GM13976 (cell line): ENCODE results near the gene KCNG3.

ENCODE experiments used
- DNase-seq: peaks from one replicate; pipeline ENCODE4 v3.0.0; 2012; ENCODE audit warnings: low spot score
- CTCF ChIP-seq: IDR thresholded peaks from 2 replicates; pipeline ENCODE4 v1.5.1; 2012; ENCODE audit warnings: borderline replicate concordance, mild to moderate bottlenecking; ENCODE audit not compliant: insufficient read depth; ENCODE audit errors: extremely low read depth, missing control alignments, control extremely low read depth
- in situ Hi-C: fragments of 300-500 bp; cut with MboI; formaldehyde crosslinking; loops from one replicate; pipeline ENCODE4 v1.12.0; 2022; ENCODE audit warnings: low sequenced_read_pairs, mixed read lengths, inconsistent platforms; ENCODE audit not compliant: unreplicated experiment

Gene KCNG3

GRCh38 chr2:42438685-42439084, 55.1 kb downstream of the KCNG3 start:
- DNase-seq, result no peak
- in situ Hi-C loops, result no loop called here
- no peak for TF ChIP-seq CTCF

- in situ Hi-C loops, result no loop called here
- no peak for TF ChIP-seq CTCF
- DNase-seq, result no peak
Measured at GRCh38 chr2:42436370-42436769, 57.4 kb downstream of the KCNG3 start.

GRCh38 chr2:42435628-42436027, 58.2 kb downstream of the KCNG3 start:
- in situ Hi-C loops, result no loop called here

GRCh38 chr2:42430188-42430587, 63.6 kb downstream of the KCNG3 start:
- in situ Hi-C loops, result no loop called here
- no peak for TF ChIP-seq CTCF
- no peak for DNase-seq

More at GRCh38 chr2:42435628-42436027, 58.2 kb downstream of the KCNG3 start:
- TF ChIP-seq CTCF, result no peak
- DNase-seq, result no peak

GRCh38 chr2:42429352-42429751, 64.4 kb downstream of the KCNG3 start:
- DNase-seq, result no peak
- in situ Hi-C loops, result no loop called here

GRCh38 chr2:42425697-42426096, 68.1 kb downstream of the KCNG3 start:
- in situ Hi-C loops, result no loop called here
- no peak for TF ChIP-seq CTCF
- DNase-seq, result no peak

More at GRCh38 chr2:42429352-42429751, 64.4 kb downstream of the KCNG3 start:
- no peak for TF ChIP-seq CTCF

GRCh38 chr2:42424033-42424432, 69.7 kb downstream of the KCNG3 start:
- TF ChIP-seq CTCF, result no peak
- no peak for DNase-seq
- in situ Hi-C loops, result no loop called here
